Adipocyte (in vitro differentiated cells): ENCODE results near the gene NREP.

Experiments
- DNase-seq: peaks from one replicate; pipeline ENCODE4 v3.0.0-alpha.2; 2015; ENCODE audit warnings: low read depth
- H3K27me3 ChIP-seq: replicated peaks from 2 replicates; pipeline ENCODE4 v1.7.0; 2013; ENCODE audit warnings: mild to moderate bottlenecking, low read length, moderate library complexity; ENCODE audit not compliant: control insufficient read depth, insufficient read depth
- H3K36me3 ChIP-seq: 2 replicates; pipeline ENCODE4 v1.7.0; 2013; ENCODE audit warnings: low read length, mild to moderate bottlenecking, moderate library complexity; ENCODE audit not compliant: control insufficient read depth, insufficient read depth, severe bottlenecking
- H3K4me1 ChIP-seq: 2 replicates; pipeline ENCODE4 v1.7.0; 2013; ENCODE audit warnings: mild to moderate bottlenecking, low read length, moderate library complexity; ENCODE audit not compliant: control insufficient read depth, insufficient read depth
- H3K4me3 ChIP-seq: 2 replicates; pipeline ENCODE4 v1.7.0; 2013; ENCODE audit warnings: mild to moderate bottlenecking, low read length, moderate library complexity
- H3K9ac ChIP-seq: 2 replicates; pipeline ENCODE4 v1.7.0; 2013; ENCODE audit warnings: mild to moderate bottlenecking, low read length, moderate library complexity
- H3K9me3 ChIP-seq: 2 replicates; pipeline ENCODE4 v1.7.0; 2013; ENCODE audit warnings: mild to moderate bottlenecking, low read length, moderate library complexity; ENCODE audit not compliant: control insufficient read depth

NREP gene

GRCh38 chr5:111691914-111692313 lies 65.1 kb downstream of the NREP start:
- H3K9ac ChIP-seq: no peak overlapping the region
- no peak overlapping the region for H3K4me3 ChIP-seq
- H3K4me1 ChIP-seq: peaks cover 32% of the 10 kb centered on the region
- H3K9me3 ChIP-seq: no peaks in the 10 kb centered on the region
- H3K36me3 ChIP-seq: no peaks in the 10 kb centered on the region
- no peaks in the 10 kb centered on the region for H3K27me3 ChIP-seq
- no peak for DNase-seq

- DNase-seq: no peak
- Histone ChIP-seq H3K9me3 (no peaks in the 10 kb centered on the region), H3K27me3 (no peaks in the 10 kb centered on the region), H3K4me3 (no peak overlapping the region), H3K4me1 (peaks cover 30% of the 10 kb centered on the region), H3K36me3 (no peaks in the 10 kb centered on the region), H3K9ac (no peak overlapping the region)
These were observed 65.5 kb downstream of the NREP start for GRCh38 chr5:111691508-111691907.

- Histone ChIP-seq H3K9ac (no peak overlapping the region), H3K36me3 (no peaks in the 10 kb centered on the region), H3K4me1 (peaks cover 20% of the 10 kb centered on the region), H3K27me3 (no peaks in the 10 kb centered on the region), H3K4me3 (no peak overlapping the region), H3K9me3 (no peaks in the 10 kb centered on the region)
- DNase-seq: no peak
These were observed 67.5 kb downstream of the NREP start for GRCh38 chr5:111689357-111689935.

GRCh38 chr5:111685969-111686368 lies 71.0 kb downstream of the NREP start:
- Histone ChIP-seq H3K4me1 (peaks cover 13% of the 10 kb centered on the region), H3K27me3 (no peaks in the 10 kb centered on the region), H3K4me3 (no peak overlapping the region), H3K36me3 (no peaks in the 10 kb centered on the region), H3K9me3 (no peaks in the 10 kb centered on the region), H3K9ac (no peak overlapping the region)
- no peak for DNase-seq

- Histone ChIP-seq H3K4me3 (no peak overlapping the region), H3K4me1 (peaks cover 20% of the 10 kb centered on the region), H3K27me3 (no peaks in the 10 kb centered on the region), H3K36me3 (no peaks in the 10 kb centered on the region), H3K9ac (no peak overlapping the region), H3K9me3 (no peaks in the 10 kb centered on the region)
- DNase-seq: no peak
These were observed 74.4 kb downstream of the NREP start for GRCh38 chr5:111682641-111683040.

- no peak for DNase-seq
- H3K4me3 ChIP-seq: peak overlapping the region; percentile 46
- no peaks in the 10 kb centered on the region for H3K36me3 ChIP-seq
- peaks cover 20% of the 10 kb centered on the region for H3K4me1 ChIP-seq
- H3K9ac ChIP-seq: peak overlapping the region; percentile 19
- no peaks in the 10 kb centered on the region for H3K9me3 ChIP-seq
- no peaks in the 10 kb centered on the region for H3K27me3 ChIP-seq
These were observed 74.9 kb downstream of the NREP start for GRCh38 chr5:111682121-111682520.

- H3K4me1 ChIP-seq: peaks cover 26% of the 10 kb centered on the region
- H3K36me3 ChIP-seq: no peaks in the 10 kb centered on the region
- DNase-seq: peak; percentile 63
- no peaks in the 10 kb centered on the region for H3K27me3 ChIP-seq
- H3K9me3 ChIP-seq: no peaks in the 10 kb centered on the region
- H3K9ac ChIP-seq: peak overlapping the region; percentile 19
- peak overlapping the region; percentile 46 for H3K4me3 ChIP-seq
These were observed 75.4 kb downstream of the NREP start for GRCh38 chr5:111681414-111682120.

- DNase-seq: peak; percentile 97
- Histone ChIP-seq H3K27me3 (no peaks in the 10 kb centered on the region), H3K36me3 (no peaks in the 10 kb centered on the region), H3K9ac (peak overlapping the region; percentile 19), H3K4me1 (peaks cover 33% of the 10 kb centered on the region), H3K4me3 (peak overlapping the region; percentile 46), H3K9me3 (no peaks in the 10 kb centered on the region)
These were observed 76.1 kb downstream of the NREP start for GRCh38 chr5:111680737-111681413.

- DNase-seq: no peak
- H3K4me3 ChIP-seq: no peak overlapping the region
- no peak overlapping the region for H3K9ac ChIP-seq
- no peaks in the 10 kb centered on the region for H3K36me3 ChIP-seq
- peaks cover 33% of the 10 kb centered on the region for H3K4me1 ChIP-seq
- no peaks in the 10 kb centered on the region for H3K27me3 ChIP-seq
- no peaks in the 10 kb centered on the region for H3K9me3 ChIP-seq
These were observed 77.4 kb downstream of the NREP start for GRCh38 chr5:111679611-111680010.
